Measurements from ENCODE around the gene ERCC3.
A peak's percentile ranks its signal among the peaks of the same experiment; 100 is the strongest.

ERCC3 gene

GRCh38 chr2:127293748-127294562, at the start of gene ERCC3:
Gene ERCC3, minus strand, starts transcription at chr2:127294144. Its CDS starts 63 bp downstream, at chr2:127294081.
- DNase-seq (ENCODE audit: low read depth), result peak; percentile 87

- no peak for DNase-seq (ENCODE audit: low read depth)
These were observed 49.3 kb upstream of the ERCC3 start for GRCh38 chr2:127343277-127343676.

- DNase-seq (ENCODE audit: low read depth), result no peak
These were observed 48.2 kb upstream of the ERCC3 start for GRCh38 chr2:127342101-127342500.

GRCh38 chr2:127332335-127332734, 38.4 kb upstream of the ERCC3 start:
- no peak for DNase-seq (ENCODE audit: low read depth)

GRCh38 chr2:127330753-127331152, 36.8 kb upstream of the ERCC3 start:
- DNase-seq (ENCODE audit: low read depth), result no peak

GRCh38 chr2:127326289-127326945, 32.5 kb upstream of the ERCC3 start:
- DNase-seq (ENCODE audit: low read depth), result no peak

GRCh38 chr2:127324635-127325034, 30.7 kb upstream of the ERCC3 start:
- DNase-seq (ENCODE audit: low read depth), result peak; percentile 66

- peak; percentile 53 for DNase-seq (ENCODE audit: low read depth)
These were observed 27.4 kb upstream of the ERCC3 start for GRCh38 chr2:127321303-127321702.

- DNase-seq (ENCODE audit: low read depth), result no peak
These were observed 26.8 kb upstream of the ERCC3 start for GRCh38 chr2:127320586-127321275.

- no peak for DNase-seq (ENCODE audit: low read depth)
These were observed 26.1 kb upstream of the ERCC3 start for GRCh38 chr2:127320067-127320466.

GRCh38 chr2:127314193-127314988, 20.4 kb upstream of the ERCC3 start:
- no peak for DNase-seq (ENCODE audit: low read depth)

GRCh38 chr2:127313406-127313805, 19.5 kb upstream of the ERCC3 start:
- DNase-seq (ENCODE audit: low read depth), result no peak

GRCh38 chr2:127310980-127311379, 17.0 kb upstream of the ERCC3 start:
- no peak for DNase-seq (ENCODE audit: low read depth)

- no peak for DNase-seq (ENCODE audit: low read depth)
These were observed 15.5 kb upstream of the ERCC3 start for GRCh38 chr2:127309468-127309867.

- no peak for DNase-seq (ENCODE audit: low read depth)
These were observed 14.7 kb upstream of the ERCC3 start for GRCh38 chr2:127308586-127309138.

GRCh38 chr2:127305990-127306585, 12.1 kb upstream of the ERCC3 start:
- no peak for DNase-seq (ENCODE audit: low read depth)

- DNase-seq (ENCODE audit: low read depth), result no peak
These were observed 8.2 kb upstream of the ERCC3 start for GRCh38 chr2:127302168-127302567.

GRCh38 chr2:127293386-127293747, 577 bp downstream of the ERCC3 start:
- DNase-seq (ENCODE audit: low read depth), result peak; percentile 18

- DNase-seq (ENCODE audit: low read depth), result no peak
These were observed 5.7 kb downstream of the ERCC3 start for GRCh38 chr2:127288274-127288673.

- no peak for DNase-seq (ENCODE audit: low read depth)
These were observed 10.7 kb downstream of the ERCC3 start for GRCh38 chr2:127283275-127283674.

- DNase-seq (ENCODE audit: low read depth), result no peak
These were observed 13.3 kb downstream of the ERCC3 start for GRCh38 chr2:127280693-127281092.

All from EH (cell line).